OCI-LY3 (cell line): ENCODE results near the gene CBY2.

Experiments
- H2AFZ ChIP-seq: fragments of 200-600, 300-600 bp; shearing (Covaris generic); 2 replicates; pipeline ENCODE4 v1.6.0; 2014; ENCODE audit warnings: antibody characterized with exemption, low read depth, low read length
- H3K27ac ChIP-seq: fragments of 200-600, 300-600 bp; sonication (generic); 2 replicates; pipeline ENCODE4 v1.5.1; 2014; ENCODE audit warnings: mild to moderate bottlenecking, low read length, moderate library complexity, mixed read lengths
- H3K27me3 ChIP-seq: fragments of 200-600, 300-600 bp; sonication (generic); 2 replicates; pipeline ENCODE4 v1.6.1; 2014; ENCODE audit warnings: low read depth, low read length, mixed read lengths
- H3K36me3 ChIP-seq: fragments of 200-600, 300-600 bp; sonication (generic); replicated peaks from 2 replicates; pipeline ENCODE3; 2014; ENCODE audit warnings: low read depth, low read length, mixed read lengths
- H3K4me1 ChIP-seq: fragments of 300-600, 200-600 bp; sonication (generic); 2 replicates; pipeline ENCODE4 v1.6.1; 2014; ENCODE audit warnings: low read length, mixed read lengths
- H3K4me2 ChIP-seq: fragments of 200-600, 300-600 bp; sonication (generic); 2 replicates; pipeline ENCODE4 v1.6.1; 2014; ENCODE audit warnings: low read length, mixed read lengths
- H3K4me3 ChIP-seq: fragments of 300-600, 200-600 bp; sonication (generic); 2 replicates; pipeline ENCODE4 v1.5.1; 2014; ENCODE audit warnings: antibody characterized with exemption, mild to moderate bottlenecking, low read length, moderate library complexity
- H3K79me2 ChIP-seq: fragments of 300-600, 200-600 bp; shearing (Covaris generic); 2 replicates; pipeline ENCODE4 v1.6.1; 2014; ENCODE audit warnings: mild to moderate bottlenecking, low read length, mixed read lengths
- H3K9ac ChIP-seq: fragments of 300-600, 200-600 bp; shearing (Covaris generic); 2 replicates; pipeline ENCODE4 v1.6.0; 2014; ENCODE audit warnings: mild to moderate bottlenecking, low read length, moderate library complexity
- H3K9me3 ChIP-seq: fragments of 200-600, 300-600 bp; shearing (Covaris generic); 2 replicates; pipeline ENCODE4 v1.6.1; 2014; ENCODE audit warnings: low read length, mixed read lengths; ENCODE audit not compliant: insufficient read depth
- H4K20me1 ChIP-seq: fragments of 200-600, 300-600 bp; sonication (generic); 2 replicates; pipeline ENCODE4 v1.6.1; 2016; ENCODE audit warnings: low read length, mixed read lengths; ENCODE audit not compliant: insufficient read depth
- EZH2phosphoT487 ChIP-seq: fragments of 200-600 bp; shearing (Covaris generic); IDR thresholded peaks from 2 replicates; pipeline ENCODE4 v1.6.1; 2018; ENCODE audit warnings: antibody characterized with exemption, mixed run types, low read depth
- TF ChIP-seq, protein P1 (sequence below): fragments of 200-600, 300-600 bp; sonication (generic); IDR thresholded peaks from 2 replicates; pipeline ENCODE4 v1.5.1; 2014; ENCODE audit warnings: antibody characterized with exemption, low read length, low read depth

Gene CBY2

DNA sequence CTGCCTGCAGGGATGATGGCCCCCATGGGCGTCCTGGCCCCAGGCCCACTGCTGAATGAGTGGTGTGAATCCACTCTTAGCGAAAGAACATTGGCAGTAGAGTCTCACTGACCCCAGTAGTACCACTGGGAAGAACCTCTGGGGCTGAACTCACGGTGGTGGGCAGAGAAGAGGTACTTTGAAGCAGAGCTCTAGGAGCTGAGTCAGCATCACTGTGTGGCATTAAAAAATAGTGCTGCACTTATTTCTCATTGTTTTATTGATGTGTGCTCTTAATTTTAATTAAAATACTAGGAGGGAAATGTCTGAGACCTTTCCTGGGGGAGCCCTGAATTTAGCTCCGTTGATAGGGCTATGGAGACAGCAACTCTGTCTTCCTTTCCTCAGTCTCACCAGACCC lies 61.3 kb downstream of the CBY2 start:
- peaks cover under 1% of the 10 kb centered on the region; the same call in 1 of the 2 replicates for H3K4me1 ChIP-seq
- no peak for TF ChIP-seq EZH2phosphoT487
- TF ChIP-seq, protein P1, sequence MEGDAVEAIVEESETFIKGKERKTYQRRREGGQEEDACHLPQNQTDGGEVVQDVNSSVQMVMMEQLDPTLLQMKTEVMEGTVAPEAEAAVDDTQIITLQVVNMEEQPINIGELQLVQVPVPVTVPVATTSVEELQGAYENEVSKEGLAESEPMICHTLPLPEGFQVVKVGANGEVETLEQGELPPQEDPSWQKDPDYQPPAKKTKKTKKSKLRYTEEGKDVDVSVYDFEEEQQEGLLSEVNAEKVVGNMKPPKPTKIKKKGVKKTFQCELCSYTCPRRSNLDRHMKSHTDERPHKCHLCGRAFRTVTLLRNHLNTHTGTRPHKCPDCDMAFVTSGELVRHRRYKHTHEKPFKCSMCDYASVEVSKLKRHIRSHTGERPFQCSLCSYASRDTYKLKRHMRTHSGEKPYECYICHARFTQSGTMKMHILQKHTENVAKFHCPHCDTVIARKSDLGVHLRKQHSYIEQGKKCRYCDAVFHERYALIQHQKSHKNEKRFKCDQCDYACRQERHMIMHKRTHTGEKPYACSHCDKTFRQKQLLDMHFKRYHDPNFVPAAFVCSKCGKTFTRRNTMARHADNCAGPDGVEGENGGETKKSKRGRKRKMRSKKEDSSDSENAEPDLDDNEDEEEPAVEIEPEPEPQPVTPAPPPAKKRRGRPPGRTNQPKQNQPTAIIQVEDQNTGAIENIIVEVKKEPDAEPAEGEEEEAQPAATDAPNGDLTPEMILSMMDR: no peak
- H3K4me3 ChIP-seq: no peak overlapping the region
- H3K4me2 ChIP-seq: no peak overlapping the region
- no peak overlapping the region for H3K9ac ChIP-seq
- H3K36me3 ChIP-seq: no peaks in the 10 kb centered on the region
- no peaks in the 10 kb centered on the region for H3K9me3 ChIP-seq
- no peaks in the 10 kb centered on the region for H3K79me2 ChIP-seq
- H3K27ac ChIP-seq: no peak overlapping the region
- H2AFZ ChIP-seq: no peak overlapping the region
- no peaks in the 10 kb centered on the region for H4K20me1 ChIP-seq
- H3K27me3 ChIP-seq: peaks cover 10% of the 10 kb centered on the region; the same call in 1 of the 2 replicates
